ENCODE results near the gene MAGEA3.
"Not testable (repeated sequence)": the region's sequence is repeated elsewhere in the genome, so short reads cannot be mapped to it uniquely, and the experiment has no call there.

The MAGEA3 gene, protein sequence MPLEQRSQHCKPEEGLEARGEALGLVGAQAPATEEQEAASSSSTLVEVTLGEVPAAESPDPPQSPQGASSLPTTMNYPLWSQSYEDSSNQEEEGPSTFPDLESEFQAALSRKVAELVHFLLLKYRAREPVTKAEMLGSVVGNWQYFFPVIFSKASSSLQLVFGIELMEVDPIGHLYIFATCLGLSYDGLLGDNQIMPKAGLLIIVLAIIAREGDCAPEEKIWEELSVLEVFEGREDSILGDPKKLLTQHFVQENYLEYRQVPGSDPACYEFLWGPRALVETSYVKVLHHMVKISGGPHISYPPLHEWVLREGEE

DNA sequence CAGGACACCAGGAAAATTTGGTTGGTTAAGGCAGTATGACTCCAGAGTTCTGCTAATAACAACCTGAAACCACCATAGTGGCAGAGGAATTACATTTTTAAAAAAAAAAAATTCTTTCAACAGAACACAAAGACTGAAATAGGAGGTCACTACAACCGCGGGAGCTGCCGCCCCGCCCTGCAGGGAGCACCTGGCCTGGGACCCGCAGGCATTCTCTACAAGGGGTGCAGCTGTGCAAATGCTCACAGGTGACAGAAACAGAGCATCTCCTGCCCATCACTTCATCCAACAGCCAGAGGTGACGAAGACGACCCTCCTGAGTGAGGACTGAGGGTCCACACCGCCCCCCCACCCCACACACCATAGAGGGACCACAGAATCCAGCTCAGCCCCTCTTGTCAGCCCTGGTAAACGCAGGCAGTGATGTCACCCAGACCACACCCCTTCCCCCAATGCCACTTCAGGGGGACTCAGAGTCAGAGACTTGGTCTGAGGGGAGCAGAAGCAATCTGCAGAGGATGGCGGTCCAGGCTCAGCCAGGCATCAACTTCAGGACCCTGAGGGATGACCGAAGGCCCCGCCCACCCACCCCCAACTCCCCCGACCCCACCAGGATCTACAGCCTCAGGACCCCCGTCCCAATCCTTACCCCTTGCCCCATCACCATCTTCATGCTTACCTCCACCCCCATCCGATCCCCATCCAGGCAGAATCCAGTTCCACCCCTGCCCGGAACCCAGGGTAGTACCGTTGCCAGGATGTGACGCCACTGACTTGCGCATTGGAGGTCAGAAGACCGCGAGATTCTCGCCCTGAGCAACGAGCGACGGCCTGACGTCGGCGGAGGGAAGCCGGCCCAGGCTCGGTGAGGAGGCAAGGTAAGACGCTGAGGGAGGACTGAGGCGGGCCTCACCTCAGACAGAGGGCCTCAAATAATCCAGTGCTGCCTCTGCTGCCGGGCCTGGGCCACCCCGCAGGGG is at the start of gene MAGEA3:
Gene MAGEA3, plus strand, starts transcription at position 843 of the 980 bp plus-strand sequence. CDS start 2,039 bp downstream, outside the sequence.
- not testable (repeated sequence) for DNase-seq

DNA sequence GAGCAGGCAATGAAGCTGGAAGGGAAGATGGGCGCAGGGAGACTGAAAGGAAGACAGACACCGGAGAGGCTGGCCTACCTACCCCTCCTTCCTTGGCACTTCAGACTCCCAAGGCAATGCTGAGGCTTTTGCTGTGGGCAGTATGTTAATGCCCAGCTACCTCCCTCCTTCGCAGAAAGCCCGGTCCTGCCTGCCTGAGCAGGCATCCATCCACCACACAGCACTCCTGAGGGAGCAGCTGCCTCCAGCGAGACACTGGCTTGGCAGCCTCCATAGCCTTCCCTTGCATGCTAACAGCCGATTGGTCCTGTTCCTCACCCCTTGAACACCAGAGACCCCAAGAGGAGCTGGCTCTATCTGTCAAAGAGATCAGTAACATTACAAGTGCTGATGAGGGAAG is 46.5 kb upstream of the MAGEA3 start:
- DNase-seq, result no peak

DNA sequence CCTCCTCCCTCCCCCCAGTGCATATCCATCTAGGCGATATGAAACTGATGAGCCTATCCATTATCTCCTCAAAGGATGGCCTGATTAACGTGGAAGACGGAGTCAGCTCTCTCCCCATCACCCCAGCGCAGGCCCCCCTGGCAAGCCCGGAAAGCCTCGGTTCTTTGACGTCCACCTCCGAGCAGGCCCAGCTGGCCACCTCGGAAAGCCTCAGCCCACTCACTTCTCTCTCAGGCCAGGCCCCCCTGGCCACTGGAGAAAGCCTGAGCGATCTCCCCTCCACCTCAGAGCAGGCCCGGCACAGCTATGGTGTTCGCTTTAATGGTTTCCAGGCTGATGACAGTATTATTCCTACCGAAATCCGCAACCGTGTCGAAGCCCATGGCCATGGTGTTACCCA is 46.1 kb upstream of the MAGEA3 start:
- no peak for DNase-seq

DNA sequence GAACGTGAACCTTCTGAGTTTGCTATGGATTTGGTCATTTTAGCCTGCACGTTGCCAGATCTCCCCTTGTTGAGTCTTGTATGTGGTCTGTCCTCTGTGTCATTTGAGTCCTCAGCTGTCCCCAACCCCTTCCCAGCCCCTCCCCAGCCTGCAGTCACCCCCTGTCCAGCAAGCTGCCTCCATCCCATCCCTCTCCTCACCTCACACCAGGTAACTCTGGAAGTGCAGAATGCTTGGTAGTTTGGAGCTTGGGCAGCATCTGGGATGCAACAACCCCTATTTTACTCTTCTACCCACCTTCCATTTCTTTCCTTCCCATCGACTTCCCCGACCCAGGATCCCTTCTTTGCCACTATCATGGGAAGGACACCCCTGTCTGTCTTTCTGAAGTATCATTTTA is 42.5 kb upstream of the MAGEA3 start:
- DNase-seq, result no peak

DNA sequence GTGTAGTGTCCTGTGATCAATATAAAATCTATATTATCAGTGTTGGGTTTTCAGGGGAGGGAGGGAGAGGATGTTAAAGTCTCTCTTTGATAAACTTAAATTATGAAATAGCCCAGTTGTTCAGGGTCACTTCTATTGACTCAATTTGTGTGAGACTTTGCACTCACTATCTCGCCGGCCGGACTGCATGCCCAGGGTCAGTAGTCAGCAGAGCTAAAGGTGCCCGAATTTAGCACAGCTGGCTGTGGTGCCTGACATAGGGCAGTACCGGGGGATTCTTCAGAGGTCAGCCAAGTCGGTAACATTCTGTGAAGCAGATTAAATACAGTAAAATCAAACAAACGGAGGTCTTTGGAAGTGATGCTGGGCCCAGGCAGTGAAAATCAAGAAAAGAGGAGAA is 41.7 kb upstream of the MAGEA3 start:
- no peak for DNase-seq

DNA sequence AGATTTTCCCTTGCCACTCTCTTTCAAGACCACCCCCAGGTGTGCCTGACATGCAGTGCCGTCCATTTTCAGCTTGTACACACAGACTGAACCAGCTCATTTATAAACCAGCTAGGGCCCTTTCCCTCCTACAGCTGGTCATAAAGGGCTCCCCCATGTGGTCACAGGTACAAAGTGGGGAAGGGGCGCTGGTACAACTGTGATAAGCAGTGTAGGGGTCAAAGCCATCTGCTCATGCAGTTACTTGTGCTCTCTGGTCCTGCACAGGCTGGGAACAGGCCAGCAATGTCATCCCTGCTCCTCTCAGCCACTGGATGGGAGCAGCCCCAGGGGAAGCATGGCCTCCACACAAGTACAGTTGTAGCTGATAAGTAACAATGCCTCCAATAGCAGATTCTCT is 40.3 kb upstream of the MAGEA3 start:
- DNase-seq, result no peak

DNA sequence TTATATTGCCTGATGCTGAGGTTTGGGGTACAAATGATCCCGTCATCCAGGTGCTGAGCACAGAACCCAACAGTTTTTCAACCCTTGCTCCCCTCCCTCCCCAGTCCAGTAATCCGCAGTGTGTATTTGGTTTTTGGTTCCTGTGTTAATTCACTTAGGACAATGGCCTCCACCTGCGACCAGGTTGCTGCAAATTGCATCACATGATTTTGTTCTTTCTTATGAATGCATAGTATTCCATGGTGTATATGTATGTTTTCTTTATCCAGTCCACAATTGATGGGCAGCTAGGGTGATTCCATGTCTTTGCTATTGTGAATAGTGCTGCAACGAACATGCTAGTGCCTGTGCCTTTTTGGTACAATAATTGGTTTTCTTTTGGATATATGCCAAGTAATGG is 35.5 kb upstream of the MAGEA3 start:
- DNase-seq, result no peak

DNA sequence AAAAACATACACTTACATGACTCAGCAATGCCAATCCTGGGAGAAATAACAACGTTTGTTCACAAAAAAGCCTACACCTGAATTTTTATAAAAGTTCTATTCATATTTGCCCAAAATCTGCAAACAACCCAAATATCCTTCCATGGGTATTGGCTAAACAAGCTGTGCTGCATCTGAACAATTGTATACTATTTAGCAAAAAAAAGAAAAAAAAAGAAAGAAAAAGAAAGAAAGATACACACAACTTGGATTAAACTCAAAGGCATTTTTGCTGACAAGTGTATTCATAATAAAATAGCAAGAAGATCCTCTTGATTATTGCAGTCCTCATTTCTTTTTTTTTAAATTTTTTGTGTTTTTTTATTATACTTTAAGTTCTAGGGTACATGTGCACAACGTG is 24.5 kb upstream of the MAGEA3 start:
- no peak for DNase-seq

DNA sequence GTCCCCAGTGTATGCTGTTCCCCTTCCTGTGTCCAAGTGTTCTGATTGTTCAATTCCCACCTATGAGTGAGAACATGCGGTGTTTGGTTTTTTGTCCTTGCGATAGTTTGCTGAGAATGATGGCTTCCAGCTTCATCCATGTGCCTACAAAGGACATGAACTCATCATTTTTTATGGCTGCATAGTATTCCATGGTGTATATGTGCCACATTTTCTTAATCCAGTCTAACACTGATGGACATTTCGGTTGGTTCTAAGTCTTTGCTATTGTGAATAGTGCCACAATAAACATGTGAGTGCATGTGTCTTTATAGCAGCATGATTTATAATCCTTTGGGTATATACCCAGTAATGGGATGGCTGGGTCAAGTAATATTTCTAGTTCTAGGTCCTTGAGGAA is 23.9 kb upstream of the MAGEA3 start:
- DNase-seq, result not testable (repeated sequence)

DNA sequence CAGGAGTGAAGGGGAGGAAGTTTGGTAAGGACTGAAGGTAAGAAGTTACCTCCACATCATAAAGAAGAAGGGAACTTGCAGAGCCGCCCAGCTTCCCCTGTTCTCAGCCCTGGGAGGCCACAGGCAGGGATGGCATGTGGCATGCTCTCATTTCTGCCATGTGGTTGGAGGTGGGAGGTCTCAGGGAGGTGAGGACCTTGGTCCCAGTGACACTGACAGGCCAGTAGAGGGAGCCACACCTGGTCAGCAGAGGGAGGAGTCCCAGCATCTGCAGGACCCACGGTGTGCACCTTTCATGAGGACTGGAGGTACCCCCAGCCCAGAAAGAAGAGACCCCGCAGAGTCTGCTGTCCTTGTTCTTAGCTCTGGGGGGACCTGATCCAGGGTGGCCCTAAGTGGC is 17.6 kb upstream of the MAGEA3 start:
- DNase-seq, result not testable (repeated sequence)

DNA sequence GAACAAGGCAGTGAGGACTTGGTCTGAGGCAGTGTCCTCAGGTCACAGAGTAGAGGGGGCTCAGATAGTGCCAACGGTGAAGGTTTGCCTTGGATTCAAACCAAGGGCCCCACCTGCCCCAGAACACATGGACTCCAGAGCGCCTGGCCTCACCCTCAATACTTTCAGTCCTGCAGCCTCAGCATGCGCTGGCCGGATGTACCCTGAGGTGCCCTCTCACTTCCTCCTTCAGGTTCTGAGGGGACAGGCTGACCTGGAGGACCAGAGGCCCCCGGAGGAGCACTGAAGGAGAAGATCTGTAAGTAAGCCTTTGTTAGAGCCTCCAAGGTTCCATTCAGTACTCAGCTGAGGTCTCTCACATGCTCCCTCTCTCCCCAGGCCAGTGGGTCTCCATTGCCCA is 1.8 kb downstream of the MAGEA3 start:
- not testable (repeated sequence) for DNase-seq

DNA sequence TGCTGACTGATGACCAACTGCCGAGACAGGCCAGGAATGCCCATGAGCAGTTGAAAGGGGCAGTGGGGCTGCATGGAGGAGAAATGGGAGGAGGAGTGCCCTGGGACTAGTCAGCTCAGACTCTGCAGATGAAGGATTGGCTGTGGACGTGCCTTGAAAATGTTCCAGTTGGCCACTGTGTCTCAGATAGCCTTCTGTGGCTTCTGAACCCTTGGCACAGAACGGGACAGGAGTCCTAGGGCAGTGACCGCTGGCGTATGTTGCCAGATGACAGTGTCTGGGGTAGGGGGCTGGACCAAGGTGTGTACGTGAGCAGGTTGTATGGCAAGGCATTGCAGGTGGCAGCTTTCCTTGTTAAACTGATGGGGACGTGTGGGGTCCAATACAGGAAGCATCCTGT is 7.9 kb downstream of the MAGEA3 start:
- not testable (repeated sequence) for DNase-seq

DNA sequence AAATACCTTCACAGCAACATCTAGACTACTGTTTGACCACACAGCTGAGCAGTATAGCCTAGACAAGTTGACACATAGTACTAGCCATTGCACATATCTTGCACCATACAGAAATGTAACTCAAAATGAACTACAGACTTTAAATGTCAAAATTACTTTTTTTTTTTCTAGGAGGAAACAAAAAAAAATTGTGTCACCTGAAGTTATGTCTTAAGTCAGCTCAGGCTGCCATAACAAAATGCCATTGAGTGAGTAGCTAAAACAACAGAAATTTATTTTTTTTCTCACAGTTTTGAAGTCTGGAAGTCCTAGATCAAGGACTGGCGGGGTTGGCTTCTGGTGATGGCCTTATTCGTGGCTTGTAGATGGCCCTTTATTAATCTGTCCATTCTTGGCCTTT is 10.6 kb downstream of the MAGEA3 start, which contains the start of gene CSAG2:
Gene CSAG2, minus strand, starts transcription at position 101 of the 400 bp plus-strand sequence. CDS start 161 bp downstream, outside the sequence.
- DNase-seq, result not testable (repeated sequence)

DNA sequence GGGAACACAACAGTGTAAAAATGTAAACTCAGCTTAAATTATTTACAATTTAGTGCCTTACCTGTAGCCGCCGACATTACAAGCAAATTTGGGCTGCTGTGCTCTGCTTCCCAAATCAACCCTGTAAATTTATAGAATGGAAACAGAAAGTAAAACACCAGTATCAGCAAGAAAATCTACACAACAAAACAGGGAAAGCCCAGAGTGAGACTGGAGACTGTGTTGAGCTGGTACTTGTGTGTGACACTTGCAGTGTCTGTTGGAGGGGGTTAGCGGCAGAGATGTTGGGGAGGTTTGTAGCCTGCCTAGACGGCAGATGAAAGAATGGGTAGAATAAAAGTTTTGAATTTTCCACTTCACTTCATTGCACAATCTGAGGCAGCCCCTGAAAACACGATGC is 14.6 kb downstream of the MAGEA3 start:
- DNase-seq, result not testable (repeated sequence)

DNA sequence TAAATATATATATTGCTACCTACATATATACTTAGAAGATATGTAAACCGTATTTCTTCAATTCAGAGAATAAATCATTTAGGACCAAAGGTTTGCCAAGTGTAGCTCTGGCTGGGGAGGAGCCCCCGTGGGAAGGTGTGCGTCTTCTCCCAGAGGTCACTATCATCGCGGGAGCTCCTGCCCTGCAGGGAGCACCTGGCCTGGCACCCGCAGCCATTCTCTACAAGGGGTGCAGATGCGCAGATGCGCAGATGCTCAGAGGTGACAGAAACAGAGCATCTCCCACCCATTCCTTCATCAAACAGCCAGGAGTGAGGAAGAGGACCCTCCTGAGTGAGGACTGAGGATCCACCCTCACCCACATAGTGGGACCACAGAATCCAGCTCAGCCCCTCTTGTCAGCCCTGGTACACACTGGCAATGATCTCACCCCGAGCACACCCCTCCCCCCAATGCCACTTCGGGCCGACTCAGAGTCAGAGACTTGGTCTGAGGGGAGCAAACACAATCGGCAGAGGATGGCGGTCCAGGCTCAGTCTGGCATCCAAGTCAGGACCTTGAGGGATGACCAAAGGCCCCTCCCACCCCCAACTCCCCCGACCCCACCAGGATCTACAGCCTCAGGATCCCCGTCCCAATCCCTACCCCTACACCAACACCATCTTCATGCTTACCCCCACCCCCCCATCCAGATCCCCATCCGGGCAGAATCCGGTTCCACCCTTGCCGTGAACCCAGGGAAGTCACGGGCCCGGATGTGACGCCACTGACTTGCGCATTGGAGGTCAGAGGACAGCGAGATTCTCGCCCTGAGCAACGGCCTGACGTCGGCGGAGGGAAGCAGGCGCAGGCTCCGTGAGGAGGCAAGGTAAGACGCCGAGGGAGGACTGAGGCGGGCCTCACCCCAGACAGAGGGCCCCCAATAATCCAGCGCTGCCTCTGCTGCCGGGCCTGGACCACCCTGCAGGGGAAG is 15.5 kb downstream of the MAGEA3 start, which contains the start of gene MAGEA2B:
Gene MAGEA2B, plus strand, starts transcription at position 814 of the 973 bp plus-strand sequence. CDS start 2,479 bp downstream, outside the sequence.
- not testable (repeated sequence) for DNase-seq

DNA sequence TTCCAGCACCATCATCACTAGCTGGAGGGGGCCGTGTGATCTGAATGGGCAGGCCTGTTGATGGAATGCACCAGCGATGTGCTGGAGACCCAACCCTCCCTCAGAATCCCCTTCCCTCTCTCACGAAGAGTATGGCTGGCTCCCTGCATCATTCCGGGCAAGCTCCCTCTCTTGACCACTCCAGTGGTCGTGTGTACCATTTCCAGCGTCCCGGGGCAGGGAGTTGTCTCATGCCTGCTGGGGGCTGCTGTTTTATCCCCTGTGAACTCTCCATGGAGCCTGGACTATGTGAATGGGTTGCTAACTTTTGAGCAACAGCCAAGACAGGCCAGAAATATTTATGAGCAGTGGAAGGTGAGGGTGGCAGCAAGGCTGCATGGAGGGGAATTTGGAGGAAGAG is 26.8 kb downstream of the MAGEA3 start:
- no peak for DNase-seq

DNA sequence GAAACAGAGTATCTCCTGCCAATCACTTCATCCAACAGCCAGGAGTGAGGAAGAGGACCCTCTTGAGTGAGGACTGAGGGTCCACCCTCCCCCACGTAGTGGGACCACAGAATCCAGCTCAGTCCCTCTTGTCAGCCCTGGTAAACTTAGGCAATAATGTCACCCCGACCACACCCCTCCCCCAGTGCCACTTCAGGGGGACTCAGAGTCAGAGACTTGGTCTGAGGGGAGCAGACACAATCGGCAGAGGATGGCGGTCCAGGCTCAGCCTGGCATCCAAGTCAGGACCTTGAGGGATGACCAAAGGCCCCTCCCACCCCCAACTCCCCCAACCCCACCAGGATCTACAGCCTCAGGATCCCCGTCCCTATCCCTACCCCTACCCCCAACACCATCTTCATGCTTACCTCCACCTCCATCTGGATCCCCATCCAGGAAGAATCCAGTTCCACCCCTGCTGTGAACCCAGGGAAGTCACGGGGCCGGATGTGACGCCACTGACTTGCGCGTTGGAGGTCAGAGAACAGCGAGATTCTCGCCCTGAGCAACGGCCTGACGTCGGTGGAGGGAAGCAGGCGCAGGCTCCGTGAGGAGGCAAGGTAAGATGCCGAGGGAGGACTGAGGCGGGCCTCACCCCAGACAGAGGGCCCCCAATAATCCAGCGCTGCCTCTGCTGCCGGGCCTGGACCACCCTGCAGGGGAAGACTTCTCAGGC is 34.8 kb downstream of the MAGEA3 start, which contains the start of the genes CSAG1 and MAGEA12:
Gene CSAG1, minus strand, starts transcription at position 461 of the 715 bp plus-strand sequence. CDS start 1,261 bp downstream, outside the sequence.
Gene MAGEA12, plus strand, starts transcription at position 497 of the 715 bp plus-strand sequence. CDS start 2,405 bp downstream, outside the sequence.
- no peak for DNase-seq

DNA sequence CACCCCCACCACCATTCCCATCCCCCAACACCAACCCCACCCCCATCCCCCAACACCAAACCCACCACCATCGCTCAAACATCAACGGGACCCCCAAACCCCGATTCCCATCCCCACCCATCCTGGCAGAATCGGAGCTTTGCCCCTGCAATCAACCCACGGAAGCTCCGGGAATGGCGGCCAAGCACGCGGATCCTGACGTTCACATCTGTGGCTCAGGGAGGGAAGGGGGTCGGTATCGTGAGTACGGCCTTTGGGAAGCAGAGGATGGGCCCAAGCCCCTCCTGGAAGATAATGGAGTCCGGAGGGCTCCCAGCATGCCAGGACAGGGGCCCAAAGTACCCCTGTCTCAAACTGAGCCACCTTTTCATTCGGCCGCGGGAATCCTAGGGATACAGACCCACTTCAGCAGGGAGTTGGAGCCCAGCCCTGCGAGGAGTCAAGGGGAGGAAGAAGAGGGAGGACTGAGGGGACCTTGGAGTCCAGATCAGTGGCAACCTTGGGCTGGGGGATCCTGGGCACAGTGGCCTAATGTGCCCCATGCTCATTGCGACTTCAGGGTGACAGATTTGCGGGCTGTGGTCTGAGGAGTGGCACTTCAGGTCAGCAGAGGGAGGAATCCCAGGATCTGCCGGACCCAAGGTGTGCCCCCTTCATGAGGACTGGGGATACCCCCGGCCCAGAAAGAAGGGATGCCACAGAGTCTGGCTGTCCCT is 35.7 kb downstream of the MAGEA3 start:
- not testable (repeated sequence) for DNase-seq

DNA sequence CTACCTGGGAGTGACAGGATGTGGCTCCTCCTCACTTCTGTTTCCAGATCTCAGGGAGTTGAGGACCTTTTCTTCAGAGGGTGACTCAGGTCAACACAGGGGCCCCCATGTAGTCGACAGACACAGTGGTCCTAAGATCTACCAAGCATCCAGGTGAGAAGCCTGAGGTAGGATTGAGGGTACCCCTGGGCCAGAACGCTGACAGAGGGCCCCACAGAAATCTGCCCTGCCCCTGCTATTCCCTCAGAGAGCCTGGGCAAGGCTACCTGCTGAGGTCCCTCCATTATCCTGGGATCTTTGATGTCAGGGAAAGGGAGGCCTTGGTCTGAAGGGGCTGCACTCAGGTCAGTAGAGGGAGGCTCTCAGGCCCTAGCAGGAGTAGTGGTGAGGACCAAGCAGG is 36.5 kb downstream of the MAGEA3 start:
- no peak for DNase-seq

DNA sequence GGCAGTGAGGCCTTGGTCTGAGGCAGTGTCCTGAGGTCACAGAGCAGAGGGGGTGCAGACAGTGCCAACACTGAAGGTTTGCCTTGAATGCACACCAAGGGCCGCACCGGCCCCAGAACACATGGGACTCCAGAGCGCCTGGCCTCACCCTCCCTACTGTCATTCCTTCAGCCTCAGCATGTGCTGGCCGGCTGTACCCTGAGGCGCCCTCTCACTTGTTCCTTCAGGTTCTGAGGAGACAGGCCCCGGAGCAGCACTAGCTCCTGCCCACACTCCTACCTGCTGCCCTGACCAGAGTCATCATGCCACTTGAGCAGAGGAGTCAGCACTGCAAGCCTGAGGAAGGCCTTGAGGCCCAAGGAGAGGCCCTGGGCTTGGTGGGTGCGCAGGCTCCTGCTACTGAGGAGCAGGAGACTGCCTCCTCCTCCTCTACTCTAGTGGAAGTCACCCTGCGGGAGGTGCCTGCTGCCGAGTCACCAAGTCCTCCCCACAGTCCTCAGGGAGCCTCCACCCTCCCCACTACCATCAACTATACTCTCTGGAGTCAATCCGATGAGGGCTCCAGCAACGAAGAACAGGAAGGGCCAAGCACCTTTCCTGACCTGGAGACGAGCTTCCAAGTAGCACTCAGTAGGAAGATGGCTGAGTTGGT is 37.4 kb downstream of the MAGEA3 start:
- DNase-seq, result no peak
